Metanephros (tissue), 1 donor: ENCODE data around the gene CTTN. TPM values are rescaled to one million over a fixed set of nuclear protein-coding genes. Genes with fewer than 3 reads are reported as not detected.

Source experiments
- total RNA-seq: library from RNA; depleted of rRNA; stranded (reverse); fragments of >200 nt; gene quantifications from one replicate; pipeline ENCODE4 v1.2.3, GENCODE V29; 2014

Gene CTTN
- 185 TPM for total RNA-seq

DNA sequence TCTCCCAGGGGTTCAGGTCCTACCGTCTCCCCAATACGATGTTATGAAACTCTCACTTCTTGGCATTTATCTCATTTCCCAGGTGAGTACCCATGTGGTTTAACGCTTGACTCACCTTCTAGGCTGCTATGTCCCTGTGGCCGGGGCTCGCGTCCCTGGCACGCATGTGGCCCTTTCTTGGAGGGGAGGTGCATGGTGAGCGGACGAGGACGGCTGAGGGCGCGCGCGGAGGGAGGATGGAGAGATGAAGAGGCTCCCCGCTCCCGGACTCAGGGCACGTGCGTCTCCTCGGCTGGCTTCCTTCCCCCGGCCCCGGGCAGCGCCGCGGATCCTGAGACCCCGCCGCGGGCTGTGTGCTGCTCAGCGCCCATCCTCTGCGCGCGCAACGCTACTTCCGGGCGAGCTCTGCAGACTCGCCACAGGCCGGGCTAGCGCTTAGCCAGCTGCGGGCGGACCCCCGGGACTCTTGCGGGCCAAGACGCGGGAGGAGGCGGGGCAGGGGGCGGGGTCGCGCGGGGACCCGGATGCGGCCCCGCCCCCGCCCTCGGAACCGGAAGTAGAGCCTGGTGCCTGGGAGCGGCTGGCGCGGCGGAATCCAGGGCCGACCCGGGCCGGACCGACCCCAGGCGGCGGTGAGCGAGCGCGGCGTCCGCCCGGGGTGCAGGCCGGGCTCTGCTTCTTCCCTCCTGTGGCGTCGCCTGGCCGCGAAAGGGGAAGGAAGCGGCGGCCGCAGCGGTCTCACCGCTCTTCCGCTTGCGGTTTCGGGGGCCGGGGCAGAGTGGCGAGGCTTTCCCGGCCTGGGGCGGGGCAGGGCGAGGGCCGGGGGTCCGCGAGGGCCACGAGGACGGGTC, at the start of gene CTTN:
TSS of gene CTTN (plus strand) at position 547 of the 851 bp plus-strand sequence. CDS start 8,769 bp downstream, outside the sequence.

Other genes with a start within 250 kb of the CTTN start
- gene FADD, start 195.2 kb upstream of the CTTN start, total RNA-seq: 23.0 TPM
- 63.1 TPM for gene PPFIA1, start 127.8 kb upstream of the CTTN start, total RNA-seq